H9 (cell line): ENCODE measurements around the gene CHID1. TPM values are rescaled to one million over a fixed set of nuclear protein-coding genes. Genes with fewer than 3 reads are reported as not detected.

Experiments used
- DNase-seq: peaks from one replicate; pipeline ENCODE4 v3.0.0-alpha.2; 2017
- H2AFZ ChIP-seq: one replicate; pipeline ENCODE4 v1.6.1; 2013; ENCODE audit warnings: mild to moderate bottlenecking, low read length, control low read depth, moderate library complexity
- H2AK5ac ChIP-seq: 2 replicates; pipeline ENCODE4 v1.6.1; 2013; ENCODE audit warnings: low read length, control low read depth, mixed read lengths; ENCODE audit not compliant: insufficient read length
- H2BK120ac ChIP-seq: one replicate; pipeline ENCODE4 v1.6.1; 2013; ENCODE audit warnings: low read depth, mild to moderate bottlenecking, low read length, control low read depth, inconsistent platforms; ENCODE audit not compliant: poor library complexity, severe bottlenecking
- H2BK12ac ChIP-seq: 2 replicates; pipeline ENCODE4 v1.6.1; 2013; ENCODE audit warnings: low read length, control low read depth, mixed read lengths, low read depth; ENCODE audit not compliant: insufficient read length
- H2BK15ac ChIP-seq: 2 replicates; pipeline ENCODE4 v1.6.1; 2013; ENCODE audit warnings: low read depth, low read length, control low read depth
- H2BK20ac ChIP-seq: one replicate; pipeline ENCODE4 v1.6.1; 2013; ENCODE audit warnings: low read depth, mild to moderate bottlenecking, low read length, control low read depth, inconsistent platforms; ENCODE audit not compliant: poor library complexity, severe bottlenecking
- H2BK5ac ChIP-seq: 2 replicates; pipeline ENCODE4 v1.6.1; 2013; ENCODE audit warnings: low read length, control low read depth, mixed read lengths; ENCODE audit not compliant: insufficient read length
- H3K14ac ChIP-seq: 2 replicates; pipeline ENCODE4 v1.6.1; 2013; ENCODE audit warnings: low read length, control low read depth; ENCODE audit not compliant: insufficient read depth
- H3K18ac ChIP-seq: 2 replicates; pipeline ENCODE4 v1.6.1; 2013; ENCODE audit warnings: low read depth, mild to moderate bottlenecking, mixed read lengths, low read length, control low read depth; ENCODE audit not compliant: insufficient read length
- H3K23ac ChIP-seq: 2 replicates; pipeline ENCODE4 v1.6.1; 2013; ENCODE audit warnings: low read length, control low read depth, mixed read lengths, low read depth; ENCODE audit not compliant: insufficient read length
- H3K23me2 ChIP-seq: 2 replicates; pipeline ENCODE4 v1.6.1; 2013; ENCODE audit warnings: low read depth, mild to moderate bottlenecking, mixed read lengths, low read length, control low read depth; ENCODE audit not compliant: insufficient read length, poor library complexity, severe bottlenecking
- H3K27ac ChIP-seq: 2 replicates; pipeline ENCODE4 v1.5.1; 2013; ENCODE audit warnings: low read length, control low read depth, mixed read lengths, low read depth; ENCODE audit not compliant: insufficient read length
- H3K27me3 ChIP-seq: 2 replicates; pipeline ENCODE4 v1.6.1; 2013; ENCODE audit warnings: low read length, control low read depth, inconsistent platforms; ENCODE audit not compliant: insufficient read depth
- H3K4ac ChIP-seq: 2 replicates; pipeline ENCODE4 v1.6.1; 2013; ENCODE audit warnings: low read depth, mild to moderate bottlenecking, control low read depth, inconsistent platforms, low read length, moderate library complexity
- H3K4me1 ChIP-seq: 2 replicates; pipeline ENCODE4 v1.6.1; 2013; ENCODE audit warnings: low read length, control low read depth, inconsistent platforms; ENCODE audit not compliant: insufficient read depth
- H3K4me2 ChIP-seq: 2 replicates; pipeline ENCODE4 v1.6.1; 2013; ENCODE audit warnings: low read length, control low read depth, mixed read lengths; ENCODE audit not compliant: insufficient read length, insufficient read depth
- H3K56ac ChIP-seq: 2 replicates; pipeline ENCODE4 v1.6.1; 2013; ENCODE audit warnings: low read depth, mild to moderate bottlenecking, mixed read lengths, low read length, control low read depth; ENCODE audit not compliant: insufficient read length
- H3K79me1 ChIP-seq: 2 replicates; pipeline ENCODE4 v1.6.1; 2013; ENCODE audit warnings: low read depth, mild to moderate bottlenecking, moderate library complexity, low read length, control low read depth, inconsistent platforms; ENCODE audit not compliant: insufficient read depth, poor library complexity, severe bottlenecking
- H3K79me2 ChIP-seq: 2 replicates; pipeline ENCODE4 v1.6.1; 2013; ENCODE audit warnings: low read length, control low read depth, inconsistent platforms; ENCODE audit not compliant: insufficient read depth
- H3K9ac ChIP-seq: 2 replicates; pipeline ENCODE4 v1.6.1; 2013; ENCODE audit warnings: low read length, control low read depth, mixed read lengths; ENCODE audit not compliant: insufficient read length; ENCODE audit errors: extremely low read depth
- H3K9me3 ChIP-seq: one replicate; pipeline ENCODE4 v1.6.1; 2013; ENCODE audit warnings: low read depth, low read length, inconsistent platforms; ENCODE audit not compliant: control insufficient read depth
- H3T11ph ChIP-seq: one replicate; pipeline ENCODE4 v1.6.1; 2013; ENCODE audit warnings: mild to moderate bottlenecking, low read length, control low read depth, inconsistent platforms
- H4K20me1 ChIP-seq: one replicate; pipeline ENCODE4 v1.6.1; 2013; ENCODE audit not compliant: control insufficient read depth, insufficient read length, insufficient read depth
- H4K5ac ChIP-seq: 2 replicates; pipeline ENCODE4 v1.6.1; 2013; ENCODE audit warnings: low read depth, mild to moderate bottlenecking, mixed read lengths, low read length, control low read depth; ENCODE audit not compliant: insufficient read length
- H4K8ac ChIP-seq: replicated peaks from 2 replicates; pipeline ENCODE4 v1.6.1; 2013; ENCODE audit warnings: low read length, control low read depth, mixed read lengths, low read depth; ENCODE audit not compliant: insufficient read length
- H4K91ac ChIP-seq: 2 replicates; pipeline ENCODE4 v1.6.1; 2013; ENCODE audit warnings: low read depth, mild to moderate bottlenecking, moderate library complexity, mixed read lengths, low read length, control low read depth; ENCODE audit not compliant: insufficient read length
- H3K27ac Mint-ChIP-seq, 3 experiments: 2 replicates in 2 of 3; 3 replicates in 1 of 3; pipeline ENCODE4 v1.8.0; 2020 to 2021; ENCODE audit warnings: mixed read lengths in 3 of 3, mild to moderate bottlenecking in 1 of 3, moderate library complexity in 1 of 3
- H3K27me3 Mint-ChIP-seq: 2 replicates; pipeline ENCODE4 v1.8.0; 2021; ENCODE audit warnings: low read depth, mild to moderate bottlenecking, moderate library complexity, mixed read lengths
- H3K36me3 Mint-ChIP-seq, 3 experiments: 2 replicates in 2 of 3; 3 replicates in 1 of 3; pipeline ENCODE4 v1.8.0; 2020 to 2021; ENCODE audit warnings: low read depth in 3 of 3, mixed read lengths in 3 of 3; ENCODE audit not compliant: insufficient read depth in 1 of 3
- H3K4me1 Mint-ChIP-seq, 2 experiments: 2 replicates each; pipeline ENCODE4 v1.8.0; 2020; ENCODE audit warnings: mixed read lengths in 2 of 2
- H3K4me3 Mint-ChIP-seq, 2 experiments: 2 replicates in 1 of 2; 3 replicates in 1 of 2; pipeline ENCODE4 v1.8.0; 2020 to 2021; ENCODE audit warnings: mild to moderate bottlenecking in 2 of 2, mixed read lengths in 2 of 2, moderate library complexity in 1 of 2
- H3K9me3 Mint-ChIP-seq, 2 experiments: 2 replicates in 1 of 2; 3 replicates in 1 of 2; pipeline ENCODE4 v1.8.0; 2020; ENCODE audit warnings: mild to moderate bottlenecking in 2 of 2, mixed read lengths in 2 of 2, moderate library complexity in 1 of 2
- CTCF ChIP-seq: fragments of 200-600 bp; sonication (generic); conservative IDR thresholded peaks from 3 replicates; pipeline ENCODE4 v1.8.0; 2021; ENCODE audit warnings: antibody characterized with exemption, mild to moderate bottlenecking
- WGBS: extraction: QIAGEN DNeasy Blood & Tissue Kit; methylation state at CpG from one replicate; pipeline ENCODE4 v1.1.7; 2013; ENCODE audit warnings: missing lambda C conversion rate, low lambda C conversion rate, mixed read lengths; ENCODE audit not compliant: insufficient read length; ENCODE audit errors: extremely low coverage; 5-methylcytosine and 5-hydroxymethylcytosine counted together
- total RNA-seq: library from RNA; stranded (reverse); gene quantifications from 2 replicates; pipeline ENCODE4 v1.2.1, GENCODE V29; 2021

CHID1 gene
- total RNA-seq, 1 experiment from 2014 or later, result 89.4 TPM

- Histone ChIP-seq H3K56ac (no peak overlapping the region), H2BK120ac (no peak overlapping the region), H3K18ac (no peak overlapping the region), H4K20me1 (peaks cover 3% of the 10 kb centered on the region), H2AFZ (no peak overlapping the region), H2BK15ac (no peak overlapping the region), H3K27me3 (no peaks in the 10 kb centered on the region), H3K23ac (no peak overlapping the region), H3K9ac (no peak overlapping the region), H2BK20ac (no peak overlapping the region), H3K4ac (no peak overlapping the region), H2AK5ac (no peak overlapping the region), H2BK12ac (no peak overlapping the region), H3K9me3 (no peaks in the 10 kb centered on the region), H4K5ac (no peak overlapping the region), H3K27ac (no peak overlapping the region), H3K79me1 (peaks cover 4% of the 10 kb centered on the region), H4K91ac (no peak overlapping the region), H3K79me2 (peaks cover 3% of the 10 kb centered on the region; the same call in 1 of the 2 replicates), H3K4me1 (no peaks in the 10 kb centered on the region; the same call in 1 of the 2 replicates), H3K23me2 (peaks cover 15% of the 10 kb centered on the region), H3K4me2 (no peak overlapping the region), H4K8ac (no peak overlapping the region), H3T11ph (no peak overlapping the region), H2BK5ac (no peak overlapping the region), H3K14ac (no peak overlapping the region)
- no peak overlapping the region for H3K4me3 Mint-ChIP-seq
- H3K4me1 Mint-ChIP-seq, result peaks cover 12 to 16% of the 10 kb centered on the region in 2 experiments
- no peak for TF ChIP-seq CTCF
- WGBS, result no CpG with 5 or more reads among the region's 5 CpGs
- H3K27ac Mint-ChIP-seq, result no peak overlapping the region
- DNase-seq, result no peak
- H3K27me3 Mint-ChIP-seq, result peaks cover 2% of the 10 kb centered on the region; the same call in 1 of the 2 replicates
- peaks cover 0 to under 1% (median 0%) of the 10 kb centered on the region in 3 experiments; a peak in 2 of 7 replicates for H3K36me3 Mint-ChIP-seq
- H3K9me3 Mint-ChIP-seq, result no peaks in the 10 kb centered on the region
Measured at GRCh38 chr11:914204-914603, 3.6 kb upstream of the CHID1 start.
